Measurements from ENCODE around the gene EEFSEC. TPM values are rescaled to one million over a fixed set of nuclear protein-coding genes. Genes with fewer than 3 reads are reported as not detected.

Gene EEFSEC
- total RNA-seq, 4 donors from 2014 or later: 25.1 to 43.5 (median 29.5) TPM

- TF ChIP-seq CTCF (IDR thresholded peaks at IDR 0.05) (no peak), EP300 (IDR thresholded peaks at IDR 0.05) (no peak), POLR2A (IDR thresholded peaks at IDR 0.05) (no peak)
- 77 to 90% methylated on average over 3 to 5 of the region's 5 CpGs for WGBS, 2 donors
- Histone ChIP-seq H3K27me3 (peaks cover 0 to 54% of the 10 kb centered on the region in 2 donors), H3K27ac (no peak overlapping the region), H3K36me3 (no peaks in the 10 kb centered on the region), H3K4me3 (no peak overlapping the region), H3K4me1 (peaks cover 0 to 17% (median 6%) of the 10 kb centered on the region in 4 donors), H3K9me3 (no peaks in the 10 kb centered on the region)
- no peak for DNase-seq (ENCODE audit: low spot score in 2 of 2)
Measured at GRCh38 chr3:128435561-128435960, 282.3 kb downstream of the EEFSEC start.

GRCh38 chr3:128436214-128436613, 282.9 kb downstream of the EEFSEC start:
- no peak for DNase-seq (ENCODE audit: low spot score in 2 of 2)

GRCh38 chr3:128438488-128439072, 285.3 kb downstream of the EEFSEC start:
- Histone ChIP-seq H3K9me3 (no peaks in the 10 kb centered on the region), H3K36me3 (no peaks in the 10 kb centered on the region), H3K27ac (no peak overlapping the region), H3K4me1 (peaks cover 0 to under 1% (median 0%) of the 10 kb centered on the region in 4 donors), H3K4me3 (no peak overlapping the region), H3K27me3 (peaks cover 0 to 25% of the 10 kb centered on the region in 2 donors)
- TF ChIP-seq EP300 (IDR thresholded peaks at IDR 0.05) (no peak), POLR2A (IDR thresholded peaks at IDR 0.05) (no peak), CTCF (IDR thresholded peaks at IDR 0.05) (no peak)
- WGBS, 2 donors: 57 to 73% methylated on average over 6 of the region's 6 CpGs
- DNase-seq (ENCODE audit: low spot score in 2 of 2): no peak

More at GRCh38 chr3:128436214-128436613, 282.9 kb downstream of the EEFSEC start:
- no peak for TF ChIP-seq CTCF (IDR thresholded peaks at IDR 0.05)
- TF ChIP-seq EP300 (IDR thresholded peaks at IDR 0.05): no peak
- no peak for TF ChIP-seq POLR2A (IDR thresholded peaks at IDR 0.05)
- no peak overlapping the region for H3K27ac ChIP-seq
- H3K4me3 ChIP-seq: no peak overlapping the region
- no peaks in the 10 kb centered on the region for H3K9me3 ChIP-seq
- peaks cover 0 to 17% (median 6%) of the 10 kb centered on the region in 4 donors for H3K4me1 ChIP-seq
- H3K36me3 ChIP-seq: no peaks in the 10 kb centered on the region
- H3K27me3 ChIP-seq: peaks cover 0 to 48% of the 10 kb centered on the region in 2 donors
- WGBS, 2 donors: 83 to 94% methylated on average over 3 of the region's 3 CpGs

GRCh38 chr3:128439226-128439625, 285.9 kb downstream of the EEFSEC start:
- peaks cover 0 to 18% of the 10 kb centered on the region in 2 donors for H3K27me3 ChIP-seq
- no peaks in the 10 kb centered on the region for H3K36me3 ChIP-seq
- H3K27ac ChIP-seq: no peak overlapping the region
- H3K4me1 ChIP-seq: no peaks in the 10 kb centered on the region
- no peak overlapping the region for H3K4me3 ChIP-seq
- H3K9me3 ChIP-seq: no peaks in the 10 kb centered on the region
- no peak for DNase-seq (ENCODE audit: low spot score in 2 of 2)
- no peak for TF ChIP-seq CTCF (IDR thresholded peaks at IDR 0.05)
- no peak for TF ChIP-seq EP300 (IDR thresholded peaks at IDR 0.05)
- TF ChIP-seq POLR2A (IDR thresholded peaks at IDR 0.05): no peak
- 43 to 51% methylated on average over 3 of the region's 3 CpGs for WGBS, 2 donors

- no peak for TF ChIP-seq POLR2A (IDR thresholded peaks at IDR 0.05)
- Histone ChIP-seq H3K27me3 (no peaks in the 10 kb centered on the region), H3K4me1 (no peaks in the 10 kb centered on the region), H3K27ac (no peak overlapping the region), H3K36me3 (no peaks in the 10 kb centered on the region), H3K4me3 (no peak overlapping the region), H3K9me3 (no peaks in the 10 kb centered on the region)
- no peak for DNase-seq (ENCODE audit: low spot score in 2 of 2)
- 64 to 68% methylated on average over 4 to 5 of the region's 7 CpGs for WGBS, 2 donors
Measured at GRCh38 chr3:128442070-128442469, 288.8 kb downstream of the EEFSEC start.
